Progenitor cell of endocrine pancreas (in vitro differentiated cells): ENCODE data around the gene SERPING1. TPM values are rescaled to one million over a fixed set of nuclear protein-coding genes. Genes with fewer than 3 reads are reported as not detected.
A peak's percentile ranks its signal among the peaks of the same experiment; 100 is the strongest.
"Not testable (repeated sequence)": the region's sequence is repeated elsewhere in the genome, so short reads cannot be mapped to it uniquely, and the experiment has no call there.

Experiments used
- DNase-seq: peaks from one replicate; pipeline ENCODE4 v3.0.0; 2021; ENCODE audit warnings: low spot score; ENCODE audit not compliant: unreplicated experiment
- H3K27ac Mint-ChIP-seq: 2 replicates; pipeline ENCODE4 v1.8.0; 2021; ENCODE audit warnings: mild to moderate bottlenecking, moderate library complexity, mixed read lengths
- H3K27me3 Mint-ChIP-seq: 2 replicates; pipeline ENCODE4 v1.8.0; 2021; ENCODE audit warnings: mixed read lengths
- H3K36me3 Mint-ChIP-seq: 2 replicates; pipeline ENCODE4 v1.8.0; 2022; ENCODE audit warnings: mixed read lengths; ENCODE audit not compliant: insufficient read depth
- H3K4me1 Mint-ChIP-seq: 2 replicates; pipeline ENCODE4 v1.8.0; 2021; ENCODE audit warnings: low read depth, mixed read lengths
- H3K4me3 Mint-ChIP-seq: 2 replicates; pipeline ENCODE4 v1.8.0; 2021; ENCODE audit warnings: low read depth, mild to moderate bottlenecking, moderate library complexity, mixed read lengths
- H3K9me3 Mint-ChIP-seq: 2 replicates; pipeline ENCODE4 v1.8.0; 2021; ENCODE audit warnings: low read depth, mixed read lengths
- CTCF ChIP-seq: fragments of 200-600 bp; sonication (generic); IDR thresholded peaks from one replicate; pipeline ENCODE4 v1.5.0; 2021; ENCODE audit warnings: antibody characterized with exemption, mild to moderate bottlenecking; ENCODE audit not compliant: unreplicated experiment
- total RNA-seq: library from RNA; stranded (reverse); gene quantifications from 2 replicates; pipeline ENCODE4 v1.2.1, GENCODE V29; 2021

Gene SERPING1
- total RNA-seq, 1 donor from 2014 or later = 190 TPM

- no peaks in the 10 kb centered on the region for H3K27me3 Mint-ChIP-seq
Measured at GRCh38 chr11:57648801-57649735, 51.6 kb downstream of the SERPING1 start.

GRCh38 chr11:57649826-57650738 is 52.6 kb downstream of the SERPING1 start, which contains the start of gene YPEL4:
TSS of gene YPEL4 (minus strand) at chr11:57649912. CDS start at chr11:57647107, 2,805 bp downstream.
- H3K9me3 Mint-ChIP-seq = no peaks in the 10 kb centered on the region
- no peak for TF ChIP-seq CTCF
- H3K36me3 Mint-ChIP-seq = no peaks in the 10 kb centered on the region
- H3K27ac Mint-ChIP-seq = peak within 1 kb of the TSS; percentile 78
- DNase-seq = no peak
- peaks cover 3% of the 10 kb centered on the region for H3K27me3 Mint-ChIP-seq
- peaks cover 58% of the 10 kb centered on the region for H3K4me1 Mint-ChIP-seq
- peak within 1 kb of the TSS; percentile 67 for H3K4me3 Mint-ChIP-seq

More at GRCh38 chr11:57648801-57649735, 51.6 kb downstream of the SERPING1 start:
- Mint-ChIP-seq H3K9me3 (no peaks in the 10 kb centered on the region), H3K36me3 (no peaks in the 10 kb centered on the region), H3K4me1 (peaks cover 64% of the 10 kb centered on the region), H3K4me3 (peak overlapping the region; percentile 67), H3K27ac (peak overlapping the region; percentile 78)
- no peak for TF ChIP-seq CTCF
- DNase-seq = no peak

- Mint-ChIP-seq H3K4me1 (peaks cover 54% of the 10 kb centered on the region), H3K27ac (peak overlapping the region; percentile 4), H3K27me3 (peaks cover 3% of the 10 kb centered on the region), H3K9me3 (no peaks in the 10 kb centered on the region), H3K36me3 (no peaks in the 10 kb centered on the region), H3K4me3 (no peak overlapping the region)
- TF ChIP-seq CTCF = no peak
- no peak for DNase-seq
Measured at GRCh38 chr11:57650739-57651090, 53.2 kb downstream of the SERPING1 start.

GRCh38 chr11:57651408-57651807 is 53.9 kb downstream of the SERPING1 start:
- Mint-ChIP-seq H3K4me1 (peaks cover 47% of the 10 kb centered on the region), H3K27me3 (peaks cover 3% of the 10 kb centered on the region), H3K4me3 (no peak overlapping the region), H3K9me3 (no peaks in the 10 kb centered on the region), H3K36me3 (no peaks in the 10 kb centered on the region), H3K27ac (peak overlapping the region; percentile 45)
- no peak for TF ChIP-seq CTCF
- no peak for DNase-seq

GRCh38 chr11:57652230-57652629 is 54.7 kb downstream of the SERPING1 start:
- not testable (repeated sequence) for H3K9me3 Mint-ChIP-seq, H3K27ac Mint-ChIP-seq, H3K36me3 Mint-ChIP-seq, DNase-seq, H3K27me3 Mint-ChIP-seq, H3K4me3 Mint-ChIP-seq
- peaks cover 43% of the 10 kb centered on the region for H3K4me1 Mint-ChIP-seq
